HG03432 (cell line): ENCODE results near the gene HOXA3.
A peak's percentile ranks its signal among the peaks of the same experiment; 100 is the strongest.

Source experiments
- ATAC-seq: cut with Tn5 transposase; IDR thresholded peaks from one replicate; pipeline ENCODE4 v1.9.1; 2021; ENCODE audit warnings: mild to moderate bottlenecking, moderate library complexity; ENCODE audit not compliant: unreplicated experiment

Gene HOXA3

GRCh38 chr7:27095050-27095896, 57.1 kb downstream of the HOXA3 start:
- peak; percentile 1 for ATAC-seq

GRCh38 chr7:27094304-27095049, 57.9 kb downstream of the HOXA3 start:
- ATAC-seq, result no peak

- ATAC-seq, result no peak
These were observed 59.0 kb downstream of the HOXA3 start for GRCh38 chr7:27093184-27093895.

GRCh38 chr7:27092819-27093110, 59.6 kb downstream of the HOXA3 start:
- ATAC-seq, result no peak

GRCh38 chr7:27091941-27092818, 60.2 kb downstream of the HOXA3 start:
- ATAC-seq, result no peak

- no peak for ATAC-seq
These were observed 61.3 kb downstream of the HOXA3 start for GRCh38 chr7:27091105-27091504.

- ATAC-seq, result no peak
These were observed 64.1 kb downstream of the HOXA3 start for GRCh38 chr7:27088002-27088922.

- no peak for ATAC-seq
These were observed 68.7 kb downstream of the HOXA3 start for GRCh38 chr7:27083646-27084045.

- no peak for ATAC-seq
These were observed 70.2 kb downstream of the HOXA3 start for GRCh38 chr7:27082171-27082570.

- no peak for ATAC-seq
These were observed 71.4 kb downstream of the HOXA3 start for GRCh38 chr7:27080844-27081436.

GRCh38 chr7:27079234-27079975, 73.0 kb downstream of the HOXA3 start:
- ATAC-seq, result peak; percentile 68

- ATAC-seq, result no peak
These were observed 73.7 kb downstream of the HOXA3 start for GRCh38 chr7:27078616-27079233.

GRCh38 chr7:27073076-27073475, 79.3 kb downstream of the HOXA3 start:
- no peak for ATAC-seq

GRCh38 chr7:27071622-27072390, 80.6 kb downstream of the HOXA3 start:
- ATAC-seq, result no peak

- ATAC-seq, result no peak
These were observed 84.1 kb downstream of the HOXA3 start for GRCh38 chr7:27068259-27068658.

- ATAC-seq, result no peak
These were observed 86.2 kb downstream of the HOXA3 start for GRCh38 chr7:27066148-27066547.

- ATAC-seq, result no peak
These were observed 86.7 kb downstream of the HOXA3 start for GRCh38 chr7:27065709-27066108.
